RWPE1 (cell line): ENCODE measurements around the gene FBXO41.

Source experiments
- CTCF ChIA-PET: fragments of 350-600 bp; sonication (Branson Sonifier 250); formaldehyde crosslinking; extraction: SDS; loops from one replicate; lab custom pipeline; 2021; lab: Yijun Ruan, JAX
- POLR2A ChIA-PET: fragments of 400-600 bp; formaldehyde crosslinking; extraction: SDS; loops from one replicate; lab custom pipeline; 2020; ENCODE audit warnings: antibody characterized with exemption; ENCODE audit not compliant: low non-redundant PET; lab: Yijun Ruan, JAX
- DNase-seq: peaks from one replicate; pipeline ENCODE4 v3.0.0; 2012; ENCODE audit warnings: low spot score
- H3K27ac ChIP-seq: fragments of 450-650 bp; 2 replicates; pipeline ENCODE4 v1.5.1; 2017
- TF ChIP-seq, protein P1 (sequence below): fragments of 450-650 bp; conservative IDR thresholded peaks from 2 replicates; pipeline ENCODE4 v1.5.1; 2017; ENCODE audit warnings: low read depth, mild to moderate bottlenecking

Gene FBXO41

GRCh38 chr2:73291093-73291460 is 6.8 kb upstream of the FBXO41 start:
- no peak overlapping the region for H3K27ac ChIP-seq
- ChIA-PET POLR2A (no interaction called here), CTCF (interaction anchor here (0.5 to 1.0 kb wide), 3 partner anchors 13 to 46 kb away, joined by 3 read pairs; no protein-coding TSS in a partner anchor)
- peak; percentile 72 for DNase-seq
- TF ChIP-seq, protein P1, sequence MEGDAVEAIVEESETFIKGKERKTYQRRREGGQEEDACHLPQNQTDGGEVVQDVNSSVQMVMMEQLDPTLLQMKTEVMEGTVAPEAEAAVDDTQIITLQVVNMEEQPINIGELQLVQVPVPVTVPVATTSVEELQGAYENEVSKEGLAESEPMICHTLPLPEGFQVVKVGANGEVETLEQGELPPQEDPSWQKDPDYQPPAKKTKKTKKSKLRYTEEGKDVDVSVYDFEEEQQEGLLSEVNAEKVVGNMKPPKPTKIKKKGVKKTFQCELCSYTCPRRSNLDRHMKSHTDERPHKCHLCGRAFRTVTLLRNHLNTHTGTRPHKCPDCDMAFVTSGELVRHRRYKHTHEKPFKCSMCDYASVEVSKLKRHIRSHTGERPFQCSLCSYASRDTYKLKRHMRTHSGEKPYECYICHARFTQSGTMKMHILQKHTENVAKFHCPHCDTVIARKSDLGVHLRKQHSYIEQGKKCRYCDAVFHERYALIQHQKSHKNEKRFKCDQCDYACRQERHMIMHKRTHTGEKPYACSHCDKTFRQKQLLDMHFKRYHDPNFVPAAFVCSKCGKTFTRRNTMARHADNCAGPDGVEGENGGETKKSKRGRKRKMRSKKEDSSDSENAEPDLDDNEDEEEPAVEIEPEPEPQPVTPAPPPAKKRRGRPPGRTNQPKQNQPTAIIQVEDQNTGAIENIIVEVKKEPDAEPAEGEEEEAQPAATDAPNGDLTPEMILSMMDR: no peak

GRCh38 chr2:73290049-73290839 is 6.0 kb upstream of the FBXO41 start:
- POLR2A ChIA-PET: no interaction called here
- DNase-seq: no peak
- CTCF ChIA-PET: interaction anchor here (0.6 to 1.0 kb wide), 4 partner anchors 12 to 54 kb away, joined by 3 read pairs; no protein-coding TSS in a partner anchor

GRCh38 chr2:73289304-73289703 is 5.0 kb upstream of the FBXO41 start:
- TF ChIP-seq, protein P1: no peak
- DNase-seq: no peak
- ChIA-PET CTCF (interaction anchor here (1.4 kb wide), 1 partner anchor 21 kb away, joined by 5 read pairs; no protein-coding TSS in a partner anchor), POLR2A (no interaction called here)
- H3K27ac ChIP-seq: no peak overlapping the region

More at GRCh38 chr2:73290049-73290839, 6.0 kb upstream of the FBXO41 start:
- H3K27ac ChIP-seq: no peak overlapping the region
- TF ChIP-seq, protein P1: peak; percentile 42

DNA sequence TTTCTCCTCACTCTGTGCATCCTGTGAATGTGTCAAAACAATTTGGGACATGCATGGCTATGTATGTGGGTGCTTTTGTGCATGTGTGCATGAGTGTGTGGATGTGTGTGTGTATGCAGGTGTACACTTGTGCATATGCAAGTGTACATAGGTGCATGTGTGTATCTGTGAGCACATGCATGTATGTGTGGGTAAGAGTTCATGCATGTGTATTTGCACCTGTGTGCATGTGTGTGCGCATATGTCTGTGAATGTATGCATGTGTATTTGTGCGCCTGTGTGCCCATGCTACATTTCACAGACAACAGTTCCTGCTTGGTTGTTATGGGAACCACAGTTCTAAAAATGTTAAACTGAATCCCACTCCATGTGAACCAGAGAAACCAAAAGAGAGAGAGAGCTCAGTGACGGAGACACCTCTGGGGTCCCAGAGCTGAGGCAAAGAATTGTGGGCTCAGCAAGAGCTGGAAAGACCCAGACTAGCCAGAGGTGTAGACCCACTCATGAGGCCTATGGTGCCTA is 1.9 kb upstream of the FBXO41 start:
- TF ChIP-seq, protein P1: no peak
- ChIA-PET CTCF (no interaction called here), POLR2A (no interaction called here)
- no peak for DNase-seq
- H3K27ac ChIP-seq: no peak overlapping the region

GRCh38 chr2:73285159-73285739 is 971 bp upstream of the FBXO41 start:
- no peak overlapping the region for H3K27ac ChIP-seq
- DNase-seq: no peak
- TF ChIP-seq, protein P1: no peak
- POLR2A ChIA-PET: interaction anchor here (0.6 kb wide), 1 partner anchor 17 kb away, joined by 4 read pairs; no protein-coding TSS in a partner anchor
- CTCF ChIA-PET: no interaction called here

GRCh38 chr2:73283545-73284295 is 558 bp downstream of the FBXO41 start:
- ChIA-PET POLR2A (no interaction called here), CTCF (no interaction called here)
- H3K27ac ChIP-seq: no peak overlapping the region

More at GRCh38 chr2:73283545-73284295, 558 bp downstream of the FBXO41 start:
- TF ChIP-seq, protein P1: no peak
- no peak for DNase-seq
